ENCODE results near the gene RASGRF1.
"Not testable (repeated sequence)": the region's sequence is repeated elsewhere in the genome, so short reads cannot be mapped to it uniquely, and the experiment has no call there.

RASGRF1 gene

DNA sequence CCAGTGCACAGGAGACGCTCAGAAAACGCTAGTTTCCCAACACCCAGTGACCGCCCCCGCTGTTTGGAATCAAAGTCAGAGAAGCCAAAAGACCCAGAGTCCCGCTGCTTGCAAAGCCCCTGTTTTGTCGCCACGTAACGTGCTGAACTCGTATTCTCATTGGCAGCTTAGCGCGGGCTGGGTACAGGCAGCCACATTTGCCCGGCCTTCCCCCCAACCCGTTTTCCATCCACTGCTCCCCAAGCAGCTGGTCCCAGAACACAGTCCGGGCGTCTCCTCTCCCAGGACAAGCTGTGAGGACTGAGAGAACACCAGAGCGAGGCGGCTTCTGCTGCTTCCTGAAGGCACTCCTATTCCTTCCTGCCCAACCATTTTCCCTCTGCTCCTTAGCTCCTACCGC lies 54.8 kb downstream of the RASGRF1 start:
- DNase-seq, result no peak

DNA sequence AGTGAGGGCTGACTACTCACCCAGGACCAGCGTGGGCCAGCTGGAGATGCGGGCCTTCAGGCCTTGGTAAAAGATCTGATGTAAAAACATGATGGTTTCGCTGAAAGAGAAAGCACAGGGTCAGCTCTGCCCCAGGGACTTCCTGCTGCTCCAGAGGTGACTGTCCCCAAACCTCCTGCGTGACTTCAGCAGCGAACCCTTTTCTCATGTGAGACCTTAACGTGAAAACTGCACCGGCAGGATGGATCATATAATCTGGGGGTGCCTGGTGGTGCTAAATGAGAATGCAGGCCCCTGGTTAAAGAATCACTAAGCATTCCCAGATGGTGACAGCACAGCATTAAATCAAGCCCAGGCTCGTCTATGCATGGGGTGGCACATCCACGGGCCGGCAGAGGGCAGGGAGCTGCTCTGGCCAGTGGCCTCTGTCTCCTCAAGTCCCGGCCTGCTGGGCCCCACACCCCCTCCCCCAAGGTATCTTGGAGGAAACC lies 55.4 kb downstream of the RASGRF1 start:
- no peak for DNase-seq

DNA sequence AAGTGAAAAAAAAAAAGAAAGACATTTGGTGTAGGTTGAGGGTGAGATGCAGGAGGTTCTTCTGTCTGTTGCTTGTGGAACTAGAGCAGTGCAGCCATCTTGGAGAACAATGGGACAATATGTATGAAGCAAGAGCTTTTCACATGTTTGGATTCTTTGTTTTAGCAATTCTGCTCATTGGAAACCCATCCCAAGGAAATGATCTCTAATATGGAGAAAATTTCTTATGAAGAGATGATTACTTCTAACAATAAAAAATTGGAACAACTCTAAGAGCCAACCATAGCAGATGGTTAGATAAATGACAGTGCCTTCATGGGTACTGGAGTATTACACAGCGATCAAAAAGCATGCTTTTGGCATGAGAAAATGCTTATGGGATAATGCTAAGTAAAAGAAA lies 56.3 kb downstream of the RASGRF1 start:
- DNase-seq, result no peak

DNA sequence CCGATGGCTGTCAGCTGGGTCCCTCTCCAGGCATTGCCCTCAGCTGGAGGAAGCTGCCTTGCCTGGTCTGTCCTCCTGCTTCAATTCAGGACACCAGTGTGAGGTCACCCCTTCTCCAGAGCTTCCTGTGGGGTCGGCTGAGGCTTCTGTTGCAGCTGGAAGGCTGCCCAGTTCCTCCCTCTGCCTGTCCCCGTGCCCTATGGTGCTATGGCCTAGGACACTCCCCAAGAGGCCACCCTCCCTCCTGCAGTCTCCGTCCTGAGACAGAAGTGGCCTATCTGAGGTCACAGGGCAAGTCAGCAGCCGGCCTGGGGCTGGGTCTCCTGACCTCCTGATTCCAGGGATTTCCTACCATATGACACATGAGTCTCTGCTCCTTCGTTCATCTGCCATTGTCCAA lies 57.9 kb downstream of the RASGRF1 start:
- DNase-seq, result no peak

DNA sequence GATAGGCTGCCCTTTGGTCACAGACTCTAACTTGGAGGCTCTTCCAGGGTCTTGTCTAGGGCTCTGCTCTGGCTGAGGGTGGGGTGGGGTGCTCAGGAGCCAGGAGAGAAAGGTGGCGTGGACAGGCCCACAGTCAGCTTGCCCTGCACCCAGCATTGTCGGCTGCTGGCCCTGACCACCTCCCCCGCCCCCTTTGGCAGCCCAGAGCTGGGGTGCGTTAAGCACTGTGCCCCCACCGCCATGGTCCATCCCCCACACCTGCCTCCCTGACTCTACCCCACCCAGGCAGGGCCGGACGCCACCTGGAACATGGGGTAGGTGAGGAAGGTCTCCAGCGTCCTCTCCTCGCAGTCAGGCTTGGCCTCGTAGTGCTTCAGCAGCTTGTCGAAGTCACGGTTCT lies 58.8 kb downstream of the RASGRF1 start:
- DNase-seq, result no peak

DNA sequence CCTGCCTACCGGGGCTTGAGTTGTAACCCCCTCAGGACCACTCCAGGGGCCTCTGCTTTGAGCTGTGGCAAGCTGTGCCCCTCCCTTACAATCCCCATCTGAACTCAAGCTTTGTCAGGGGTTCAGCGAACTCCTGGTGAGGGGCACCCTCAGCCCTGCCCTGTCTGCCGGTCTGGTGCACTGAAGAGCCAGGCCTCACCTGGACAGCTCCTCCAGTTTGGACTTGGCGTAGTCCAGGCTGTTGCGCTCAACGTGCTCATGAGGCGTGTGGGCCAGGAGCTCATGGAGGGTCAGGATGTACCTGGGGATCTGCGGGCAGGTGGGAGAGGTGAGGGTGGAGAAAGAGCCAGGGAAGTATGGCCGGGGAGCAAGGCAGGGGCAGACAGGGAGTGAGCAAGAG lies 59.4 kb downstream of the RASGRF1 start:
- no peak for DNase-seq

DNA sequence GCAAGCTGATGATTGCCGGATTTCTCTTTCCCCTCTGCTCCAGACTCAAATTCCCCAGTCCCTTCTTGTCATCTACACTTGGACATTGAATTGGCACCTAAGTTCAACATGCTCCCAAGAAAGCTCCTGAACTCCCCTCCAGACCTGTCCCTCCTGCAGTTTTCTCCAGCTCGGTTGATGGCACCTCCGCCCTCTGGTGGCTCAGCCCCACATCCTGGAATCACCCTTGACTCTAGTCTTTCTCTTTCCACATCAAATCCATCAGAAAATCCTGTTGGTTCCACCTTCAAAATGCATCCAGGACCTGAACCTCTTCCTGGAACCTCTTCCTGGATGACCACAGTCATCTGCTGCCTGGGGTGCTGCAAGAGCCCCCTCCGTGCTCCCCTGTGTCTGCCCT lies 60.1 kb downstream of the RASGRF1 start:
- no peak for DNase-seq

DNA sequence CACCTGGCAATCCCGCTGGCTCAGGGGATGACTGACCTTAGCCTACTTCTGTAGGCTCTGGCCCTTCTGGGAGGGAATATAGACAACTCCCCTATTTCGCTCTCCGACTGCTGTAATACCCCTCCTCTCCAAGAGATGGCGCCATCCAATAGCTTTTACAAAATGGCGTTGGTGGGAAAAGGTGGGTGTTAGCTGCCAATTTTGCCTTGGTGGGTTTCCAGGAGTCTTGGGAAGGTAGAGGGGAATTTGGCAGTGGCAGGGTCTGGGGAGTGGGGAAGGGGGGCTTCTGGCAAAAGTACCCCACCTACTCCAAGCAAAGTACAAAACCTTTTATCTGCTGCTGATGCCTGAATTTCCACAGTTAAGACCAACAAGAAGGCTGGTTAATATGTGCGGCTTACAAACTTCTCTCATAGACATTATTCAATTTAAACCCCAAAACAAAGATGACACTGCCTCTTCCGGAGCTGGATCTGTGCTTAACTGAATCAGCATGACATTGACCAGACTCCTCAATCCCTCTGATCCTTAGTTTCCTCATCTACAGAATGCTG lies 62.1 kb downstream of the RASGRF1 start:
- no peak for DNase-seq

DNA sequence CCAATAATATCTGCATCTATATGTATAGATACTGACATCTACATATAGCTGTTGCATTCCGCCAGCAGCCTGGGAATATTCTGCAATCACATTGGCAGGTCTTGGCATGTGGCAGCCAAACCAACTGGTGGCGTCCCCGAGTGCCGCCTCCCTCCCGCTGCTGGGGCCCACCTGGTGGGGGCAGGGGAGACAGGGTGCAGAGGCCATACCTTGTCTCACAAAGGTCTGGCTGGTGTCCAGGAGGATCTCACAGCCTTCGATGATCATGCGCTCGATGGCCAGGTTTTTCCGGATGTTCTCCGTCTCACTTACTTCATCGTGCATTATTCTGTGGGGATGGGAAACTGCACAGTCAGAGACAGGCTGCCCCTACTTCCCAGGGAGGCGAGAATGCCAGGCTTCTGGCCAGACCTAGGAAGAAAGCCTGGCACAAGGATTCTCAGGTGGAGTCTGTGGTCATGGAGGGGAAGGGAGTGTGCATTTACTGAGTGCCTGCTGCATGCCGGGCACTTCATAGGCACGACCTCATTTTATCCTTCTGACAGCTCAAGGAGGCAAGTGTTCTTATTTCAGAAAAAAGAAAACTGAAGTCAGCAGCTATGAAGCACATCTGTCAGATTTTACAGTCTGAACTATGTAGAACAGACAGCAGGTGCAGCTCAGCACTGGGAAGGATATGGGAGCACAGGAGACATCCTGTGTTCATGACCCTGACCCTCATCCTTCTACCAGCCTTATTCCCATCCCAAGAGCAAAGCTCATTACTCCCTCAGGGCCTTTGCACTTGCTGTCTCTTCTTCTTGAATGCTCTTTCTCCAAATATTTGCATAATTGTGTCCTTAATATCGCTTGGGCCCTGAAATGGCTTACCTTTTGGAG lies 62.8 kb downstream of the RASGRF1 start:
- DNase-seq, result no peak

DNA sequence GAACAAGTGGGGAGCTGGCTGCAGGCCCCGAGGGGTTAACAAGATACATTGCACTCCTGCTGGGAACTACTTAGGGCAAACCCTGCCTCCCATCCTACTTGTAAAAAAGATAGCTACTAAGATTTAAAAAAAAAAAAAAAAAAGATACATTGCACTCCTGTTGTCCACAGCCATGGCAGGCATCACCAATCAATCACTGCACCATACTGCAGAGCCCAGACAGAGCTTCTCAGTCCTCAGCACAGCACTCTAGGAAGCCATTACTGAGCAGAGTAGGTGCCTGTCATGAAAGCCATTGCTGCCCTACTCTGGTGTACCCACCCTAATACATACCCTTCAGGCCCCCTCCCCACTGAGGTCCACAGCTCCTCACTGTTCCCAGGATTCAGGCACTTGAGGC lies 64.8 kb downstream of the RASGRF1 start:
- no peak for DNase-seq

DNA sequence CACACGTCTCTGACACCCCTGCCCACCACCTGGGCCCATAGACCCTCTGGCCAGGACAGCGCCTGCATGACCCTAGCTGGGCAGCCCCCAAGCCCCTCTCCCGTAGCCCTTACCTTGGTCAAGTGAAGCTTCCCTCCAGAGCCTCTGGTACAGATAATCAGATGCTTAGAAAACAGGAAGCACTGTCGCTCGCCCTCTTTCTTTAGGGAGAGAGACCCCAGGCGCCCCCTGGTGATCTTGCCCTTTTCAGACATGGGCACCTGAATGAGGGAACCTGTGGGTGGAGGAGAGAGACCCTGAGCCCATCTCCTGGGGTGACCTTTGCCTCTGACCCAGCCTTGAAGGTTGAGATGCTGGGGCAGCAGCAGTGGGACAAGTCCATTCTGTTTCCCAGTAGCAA lies 65.4 kb downstream of the RASGRF1 start:
- DNase-seq, result no peak

DNA sequence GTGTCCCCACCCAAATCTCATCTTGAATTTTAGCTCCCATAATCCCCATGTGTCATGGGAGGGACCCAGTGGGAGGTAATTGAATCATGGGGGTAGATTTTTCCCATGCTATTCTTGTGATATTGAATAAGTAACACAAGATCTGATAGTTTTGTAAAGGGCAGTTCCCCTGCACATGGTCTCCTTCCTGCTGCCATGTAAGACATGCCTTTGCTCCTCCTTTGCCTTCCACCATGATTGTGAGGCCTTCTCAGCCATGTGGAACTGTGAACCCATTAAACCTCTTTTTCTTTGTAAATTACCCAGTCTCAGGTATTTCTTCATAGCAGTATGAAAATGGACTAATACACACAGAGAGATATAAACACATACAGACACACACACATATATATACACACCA lies 66.1 kb downstream of the RASGRF1 start:
- DNase-seq, result not testable (repeated sequence)

DNA sequence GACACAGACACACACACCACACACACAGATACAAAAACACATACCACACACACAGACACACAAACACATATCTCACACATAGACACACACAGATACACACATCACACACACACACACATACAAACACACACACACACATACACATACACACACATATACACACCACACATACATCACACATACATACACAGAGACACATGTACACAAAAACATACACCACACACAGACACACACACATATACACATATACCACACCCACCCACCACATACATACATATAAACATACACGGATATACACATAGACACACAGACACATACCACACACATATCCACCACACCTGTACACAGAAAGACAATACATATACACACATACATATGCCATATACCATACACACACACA lies 66.7 kb downstream of the RASGRF1 start:
- DNase-seq, result no peak

DNA sequence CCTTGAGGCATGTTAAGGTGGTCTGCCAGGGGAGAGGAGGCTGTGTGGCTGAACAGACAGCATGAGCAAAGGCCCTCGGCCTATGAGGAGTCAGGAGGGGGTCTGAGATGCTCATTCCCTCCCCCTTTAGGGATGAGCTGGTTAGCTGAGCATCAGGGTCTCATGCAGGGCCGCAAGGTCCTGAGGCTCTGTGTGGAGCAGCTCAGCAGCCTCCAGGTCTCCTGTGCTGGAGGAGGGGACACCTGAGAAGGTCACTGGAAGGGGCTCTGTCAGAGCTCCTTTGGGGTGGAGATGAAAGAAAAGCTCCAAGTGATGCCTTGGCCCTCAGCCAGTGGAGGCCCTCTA lies 67.1 kb downstream of the RASGRF1 start:
- no peak for DNase-seq

DNA sequence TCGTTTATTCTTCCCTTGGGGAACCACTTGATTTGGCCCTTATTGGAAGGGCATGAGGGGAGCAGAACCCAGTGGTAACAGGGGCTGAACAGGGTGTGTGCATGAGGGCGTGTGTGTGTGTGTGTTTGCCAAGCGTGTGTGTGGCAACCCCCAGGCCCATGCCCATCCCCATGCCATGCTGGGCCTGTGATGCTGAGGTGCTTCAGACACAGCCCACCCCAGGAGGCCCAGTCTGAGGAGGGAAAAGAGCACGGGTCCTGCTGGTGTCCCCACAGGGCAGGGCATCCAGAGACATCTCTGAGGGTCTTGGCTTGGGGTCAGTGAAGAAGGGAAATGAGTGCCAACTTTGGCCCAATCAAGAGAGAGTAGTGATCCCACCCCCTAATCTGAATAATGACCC lies 71.6 kb downstream of the RASGRF1 start:
- no peak for DNase-seq

DNA sequence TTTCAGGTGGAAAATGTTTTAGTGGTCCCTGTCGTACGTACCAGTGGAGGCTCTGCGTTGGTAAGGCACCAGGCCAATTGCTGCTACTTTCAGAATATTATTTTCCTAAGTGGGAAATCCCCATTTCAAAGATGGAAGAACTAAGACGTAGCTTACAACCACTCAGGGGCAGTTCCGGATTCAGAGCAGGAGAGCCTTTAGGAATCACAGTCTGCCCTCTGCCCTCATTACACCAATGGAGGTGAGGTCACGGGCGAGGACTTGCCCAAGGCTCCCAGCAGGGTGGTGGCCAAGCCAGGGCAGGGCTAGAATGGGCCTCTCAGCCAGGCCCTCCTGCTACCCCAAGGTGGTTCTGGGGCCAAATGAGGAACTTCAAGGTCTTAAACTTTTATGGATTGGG lies 72.6 kb downstream of the RASGRF1 start:
- DNase-seq, result no peak

DNA sequence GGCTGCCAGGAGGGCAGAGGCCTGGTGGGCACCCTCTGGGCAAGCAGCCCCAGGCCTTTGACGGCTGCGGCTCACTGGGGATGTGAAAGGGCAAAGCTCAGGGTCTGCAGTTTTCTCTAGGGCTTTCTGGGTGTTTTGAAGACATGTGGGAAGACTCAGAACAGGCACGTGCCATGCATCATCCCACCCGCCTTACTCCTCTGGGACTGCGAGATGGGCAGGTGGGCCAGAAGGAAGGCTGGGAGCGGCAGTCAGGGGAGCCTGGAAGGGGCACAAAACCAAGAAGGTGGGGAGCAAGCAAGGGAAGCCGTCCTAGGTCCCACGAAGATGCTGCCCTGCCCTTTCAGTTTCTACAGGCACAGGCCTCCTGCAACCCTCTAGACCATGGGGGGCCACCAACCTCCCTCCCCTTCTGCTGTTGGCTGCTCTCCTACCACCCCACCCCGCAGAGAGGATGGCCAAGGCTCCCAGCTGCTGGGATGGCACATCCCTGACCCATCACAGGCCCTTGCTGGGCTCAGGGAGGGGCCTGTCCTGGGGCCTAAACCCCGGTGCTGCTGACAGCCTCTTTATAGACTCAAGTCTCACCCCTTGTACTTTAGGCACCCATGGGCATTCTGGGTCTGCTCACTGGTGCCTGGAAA lies 73.9 kb downstream of the RASGRF1 start:
- DNase-seq, result no peak

DNA sequence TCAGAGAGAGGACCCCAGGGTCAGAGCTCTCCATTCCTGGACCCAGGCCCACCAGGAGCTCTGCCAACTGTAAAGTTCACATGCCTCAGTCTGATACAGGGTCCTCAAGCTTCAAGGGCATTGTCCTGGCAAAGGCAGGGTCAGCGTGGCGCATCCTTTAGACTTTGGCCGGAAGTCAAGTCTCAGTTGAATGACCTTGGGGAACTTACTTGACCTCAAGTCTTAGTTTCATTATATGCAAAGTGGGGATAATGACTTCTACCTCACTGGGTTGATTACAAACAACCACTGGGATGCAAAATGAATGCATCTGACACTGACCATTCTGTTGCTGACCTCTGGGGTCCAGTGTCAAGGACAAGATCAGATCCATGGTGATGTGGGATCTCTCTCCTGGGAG lies 75.2 kb downstream of the RASGRF1 start:
- no peak for DNase-seq

DNA sequence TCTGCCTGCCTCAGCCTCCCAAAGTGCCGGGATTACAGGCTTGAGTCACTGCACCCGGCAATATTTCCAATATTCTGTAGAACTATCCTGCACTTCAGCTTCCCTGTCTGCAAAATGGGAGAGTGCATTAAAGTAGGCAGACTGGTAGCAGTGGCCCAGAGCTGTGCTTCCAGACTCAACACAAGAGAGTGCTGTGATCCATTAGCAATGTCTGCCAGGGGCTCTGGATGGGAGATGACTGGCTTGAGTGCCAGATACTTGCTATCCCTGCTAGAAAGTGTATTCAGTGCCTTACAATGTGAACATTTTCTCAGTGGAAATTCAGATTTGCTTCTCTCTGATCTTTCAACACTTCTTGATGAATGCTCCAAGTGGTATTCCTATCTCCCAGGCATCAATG lies 80.3 kb downstream of the RASGRF1 start:
- DNase-seq, result no peak

DNA sequence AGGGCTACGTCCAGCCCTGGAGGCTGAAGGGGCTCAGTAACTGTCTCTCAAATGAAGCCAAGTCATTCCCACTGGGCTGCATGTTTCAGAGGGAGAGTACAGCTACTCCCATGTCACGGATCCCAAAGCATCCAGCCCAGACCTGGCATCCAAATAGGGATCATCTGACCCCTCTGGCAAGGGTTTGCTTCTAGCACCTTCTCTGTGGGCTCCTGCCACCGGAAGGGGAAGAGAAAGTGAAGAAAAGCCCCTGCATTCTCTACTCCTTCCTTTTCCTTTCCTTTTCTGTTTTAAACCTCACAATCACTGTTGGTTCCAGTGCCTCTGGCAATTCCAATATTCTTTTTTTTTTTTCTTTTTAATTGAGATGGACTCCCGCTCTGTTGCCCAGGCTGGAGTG lies 81.2 kb downstream of the RASGRF1 start:
- DNase-seq, result no peak

DNA sequence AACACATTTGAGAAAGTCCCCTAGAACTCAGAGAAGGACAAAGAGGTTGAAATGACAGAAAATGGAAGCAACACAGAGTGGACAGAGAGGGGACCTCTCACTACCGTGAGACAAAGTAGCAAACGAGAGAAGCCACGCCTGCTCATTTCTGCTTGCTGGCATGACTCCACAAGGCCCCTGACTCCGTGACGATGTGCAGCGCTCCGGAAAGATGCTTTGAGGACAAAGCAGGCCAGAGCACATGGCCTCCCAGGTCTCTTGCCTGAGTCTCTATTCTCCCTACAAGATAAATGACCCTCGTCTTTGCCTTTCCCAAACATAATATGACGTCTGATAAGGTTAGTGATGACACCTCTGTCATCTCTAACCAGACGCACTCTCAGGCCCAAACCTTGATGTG lies 81.9 kb downstream of the RASGRF1 start:
- DNase-seq, result no peak

DNA sequence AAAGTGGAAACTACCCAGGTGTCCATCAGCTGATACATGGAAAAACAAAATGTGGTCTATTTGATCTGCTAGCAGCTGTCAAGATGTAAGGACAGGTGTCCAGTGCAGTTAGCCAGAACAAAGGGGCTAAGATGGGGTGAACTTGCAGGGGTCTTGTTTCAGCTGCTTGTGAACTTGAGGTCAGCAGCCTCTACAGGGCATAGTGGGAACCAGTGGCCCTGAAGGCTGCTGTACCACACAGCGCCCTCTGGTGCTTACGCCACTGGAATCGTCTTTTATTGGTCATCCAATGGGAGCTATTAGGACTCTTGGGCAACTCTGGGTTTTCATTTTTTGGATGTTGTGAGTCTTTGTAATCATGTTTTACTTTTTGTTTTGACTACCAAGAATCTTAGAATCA lies 83.5 kb downstream of the RASGRF1 start:
- peak; percentile 22 for DNase-seq

DNA sequence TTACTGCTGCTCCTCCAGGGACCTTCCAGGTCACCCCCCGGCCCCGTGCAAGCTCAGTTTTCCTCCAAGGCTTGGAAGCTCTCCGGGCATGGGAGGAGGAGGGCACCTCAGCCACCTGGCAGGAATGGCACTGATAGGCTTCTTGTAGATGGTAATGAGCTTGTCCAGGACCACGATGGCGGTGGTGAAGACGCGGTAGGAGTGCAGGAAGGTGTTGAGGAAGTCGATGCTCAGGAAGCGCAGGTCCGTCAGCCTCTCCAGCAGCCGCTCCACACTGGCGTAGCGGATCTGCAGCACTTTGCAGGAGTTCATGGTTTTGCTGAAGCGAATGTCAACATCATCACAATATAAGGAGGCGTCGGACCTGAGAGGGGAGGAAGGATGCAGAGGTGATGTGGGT lies 84.5 kb downstream of the RASGRF1 start:
- no peak for DNase-seq

DNA sequence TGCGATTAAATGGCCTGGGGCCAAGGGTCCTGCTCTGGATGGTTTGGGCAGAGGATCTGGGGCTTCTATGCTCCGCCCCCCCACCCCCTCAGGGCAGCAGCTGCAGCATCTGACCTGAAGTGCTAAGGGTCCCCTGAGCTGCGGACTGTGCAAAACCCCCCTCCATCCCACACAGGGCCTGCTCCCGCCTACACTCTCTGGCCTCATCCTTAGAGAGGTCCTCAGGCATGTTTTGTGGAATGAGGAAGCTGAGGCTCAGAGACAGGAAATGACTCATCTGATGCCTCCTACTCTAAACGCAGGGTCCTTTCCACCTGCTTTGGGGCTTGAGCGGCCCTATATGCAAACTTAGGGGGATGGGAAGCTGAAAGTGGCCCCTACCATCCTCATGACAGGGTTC lies 86.2 kb downstream of the RASGRF1 start:
- no peak for DNase-seq
